ENCODE measurements around the gene MAP7. TPM values are rescaled to one million over a fixed set of nuclear protein-coding genes. Genes with fewer than 3 reads are reported as not detected.

The MAP7 gene
- total RNA-seq, 3 donors from 2014 or later (not counting 1 experiment from before 2014, with no cell fraction given): 0.14 to 0.68 (median 0.14) TPM

DNA sequence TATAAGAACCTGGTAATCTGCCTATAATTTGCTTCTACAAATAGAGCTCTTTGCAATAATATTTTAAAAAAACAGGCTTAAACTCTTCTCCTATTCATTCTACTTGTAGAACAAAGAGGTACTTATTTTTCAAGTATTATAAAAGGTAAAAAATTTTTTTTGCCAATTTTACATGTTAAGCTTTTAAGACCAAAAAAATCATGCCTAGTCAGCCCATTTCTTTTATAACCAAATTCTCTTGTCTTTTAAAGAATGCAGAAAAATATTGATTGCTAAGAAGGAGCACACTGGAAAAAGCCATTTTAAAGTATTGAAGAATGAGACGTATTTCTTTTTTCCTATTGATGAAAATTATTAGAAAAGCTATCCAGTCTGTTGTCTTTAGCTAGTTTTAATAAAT lies 206.5 kb downstream of the MAP7 start:
- ATAC-seq (no peak), DNase-seq (no peak)
- no peak overlapping the region for H3K27ac ChIP-seq (ENCODE audit: low read length)
- H3K27me3 Mint-ChIP-seq (ENCODE audit: low read depth in 2 of 2): no peaks in the 10 kb centered on the region
- H3K4me3 ChIP-seq (ENCODE audit: low read length): no peak overlapping the region
- H3K36me3 ChIP-seq (ENCODE audit: control insufficient read depth, insufficient read depth, low read length): no peaks in the 10 kb centered on the region
- 67% methylated on average over 1 of the region's 1 CpG for WGBS (ENCODE audit: insufficient coverage)
- no peaks in the 10 kb centered on the region for H3K9me3 Mint-ChIP-seq
- H3K4me1 ChIP-seq (ENCODE audit: control insufficient read depth, insufficient read depth, low read length): no peaks in the 10 kb centered on the region
- no peaks in the 10 kb centered on the region for H3K9me3 ChIP-seq (ENCODE audit: control insufficient read depth, insufficient read depth, low read length)
- TF ChIP-seq, protein P1, sequence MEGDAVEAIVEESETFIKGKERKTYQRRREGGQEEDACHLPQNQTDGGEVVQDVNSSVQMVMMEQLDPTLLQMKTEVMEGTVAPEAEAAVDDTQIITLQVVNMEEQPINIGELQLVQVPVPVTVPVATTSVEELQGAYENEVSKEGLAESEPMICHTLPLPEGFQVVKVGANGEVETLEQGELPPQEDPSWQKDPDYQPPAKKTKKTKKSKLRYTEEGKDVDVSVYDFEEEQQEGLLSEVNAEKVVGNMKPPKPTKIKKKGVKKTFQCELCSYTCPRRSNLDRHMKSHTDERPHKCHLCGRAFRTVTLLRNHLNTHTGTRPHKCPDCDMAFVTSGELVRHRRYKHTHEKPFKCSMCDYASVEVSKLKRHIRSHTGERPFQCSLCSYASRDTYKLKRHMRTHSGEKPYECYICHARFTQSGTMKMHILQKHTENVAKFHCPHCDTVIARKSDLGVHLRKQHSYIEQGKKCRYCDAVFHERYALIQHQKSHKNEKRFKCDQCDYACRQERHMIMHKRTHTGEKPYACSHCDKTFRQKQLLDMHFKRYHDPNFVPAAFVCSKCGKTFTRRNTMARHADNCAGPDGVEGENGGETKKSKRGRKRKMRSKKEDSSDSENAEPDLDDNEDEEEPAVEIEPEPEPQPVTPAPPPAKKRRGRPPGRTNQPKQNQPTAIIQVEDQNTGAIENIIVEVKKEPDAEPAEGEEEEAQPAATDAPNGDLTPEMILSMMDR (IDR thresholded peaks at IDR 0.05): no peak
- no peak overlapping the region for H3K27ac Mint-ChIP-seq
- no peak overlapping the region for H3K4me3 Mint-ChIP-seq
- intact Hi-C loops (cut with micrococcal nuclease): no loop called here
- no peaks in the 10 kb centered on the region for H3K36me3 Mint-ChIP-seq
- H3K27me3 ChIP-seq (ENCODE audit: control insufficient read depth, insufficient read depth, low read length): no peaks in the 10 kb centered on the region
- H3K4me1 Mint-ChIP-seq: no peaks in the 10 kb centered on the region

DNA sequence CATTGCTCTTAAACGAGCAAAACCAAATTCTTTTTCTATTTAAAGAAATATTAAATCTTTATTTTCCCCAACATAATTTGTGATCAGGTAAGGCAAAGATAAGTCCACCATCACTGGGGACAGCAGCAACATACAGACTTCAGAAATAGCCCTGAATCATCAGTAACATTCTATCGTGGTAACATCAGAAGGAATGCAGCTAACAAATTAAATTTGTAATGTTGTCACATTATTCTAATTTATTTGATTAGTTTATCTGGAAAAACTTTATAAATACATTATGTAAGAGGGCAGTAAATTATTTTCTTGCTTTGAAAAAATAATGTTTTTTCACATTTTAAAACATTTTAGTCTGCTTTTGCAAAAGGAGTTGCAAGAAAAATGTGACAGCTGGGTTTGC lies 206.9 kb downstream of the MAP7 start:
- H3K4me3 ChIP-seq (ENCODE audit: low read length): no peak overlapping the region

DNA sequence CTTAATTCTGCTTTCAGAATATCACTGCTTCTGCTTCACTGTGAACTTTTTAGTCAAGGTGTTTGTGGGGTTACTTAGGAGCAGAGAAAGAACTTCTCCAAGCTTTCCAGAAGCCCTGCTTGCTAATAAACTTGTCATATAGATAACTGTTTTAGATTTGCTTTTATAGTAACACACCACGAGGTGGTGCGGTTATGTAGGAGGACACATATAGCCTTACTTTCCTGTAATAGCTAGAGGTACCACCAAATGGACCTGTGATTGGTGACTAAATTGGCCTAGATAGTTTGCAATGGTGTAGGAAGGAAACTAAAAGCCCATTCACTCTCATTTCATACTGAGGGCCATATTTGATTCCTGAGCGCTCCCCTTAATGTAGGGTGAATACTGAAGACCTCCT lies 208.3 kb downstream of the MAP7 start:
- H3K4me1 ChIP-seq (ENCODE audit: control insufficient read depth, insufficient read depth, low read length): no peaks in the 10 kb centered on the region
- H3K4me3 Mint-ChIP-seq: no peak overlapping the region
- no peak overlapping the region for H3K27ac ChIP-seq (ENCODE audit: low read length)
- H3K36me3 Mint-ChIP-seq: no peaks in the 10 kb centered on the region
- no peaks in the 10 kb centered on the region for H3K9me3 Mint-ChIP-seq
- DNase-seq (no peak), ATAC-seq (no peak)
- H3K9me3 ChIP-seq (ENCODE audit: control insufficient read depth, insufficient read depth, low read length): no peaks in the 10 kb centered on the region
- TF ChIP-seq, protein P1 (IDR thresholded peaks at IDR 0.05): no peak
- no peaks in the 10 kb centered on the region for H3K4me1 Mint-ChIP-seq
- no peaks in the 10 kb centered on the region for H3K27me3 Mint-ChIP-seq (ENCODE audit: low read depth in 2 of 2)
- H3K27ac Mint-ChIP-seq: no peak overlapping the region
- H3K4me3 ChIP-seq (ENCODE audit: low read length): no peak overlapping the region
- no peaks in the 10 kb centered on the region for H3K27me3 ChIP-seq (ENCODE audit: control insufficient read depth, insufficient read depth, low read length)
- intact Hi-C loops (cut with micrococcal nuclease): no loop called here
- H3K36me3 ChIP-seq (ENCODE audit: control insufficient read depth, insufficient read depth, low read length): no peaks in the 10 kb centered on the region
- WGBS (ENCODE audit: insufficient coverage): 84% methylated on average over 3 of the region's 3 CpGs

More for the DNA sequence above, 206.9 kb downstream of the MAP7 start:
- intact Hi-C loops (cut with micrococcal nuclease): no loop called here
- no peaks in the 10 kb centered on the region for H3K9me3 ChIP-seq (ENCODE audit: control insufficient read depth, insufficient read depth, low read length)
- no peaks in the 10 kb centered on the region for H3K27me3 ChIP-seq (ENCODE audit: control insufficient read depth, insufficient read depth, low read length)
- H3K27ac ChIP-seq (ENCODE audit: low read length): no peak overlapping the region
- Mint-ChIP-seq H3K36me3 (no peaks in the 10 kb centered on the region), H3K27me3 (ENCODE audit: low read depth in 2 of 2) (no peaks in the 10 kb centered on the region), H3K4me3 (no peak overlapping the region), H3K9me3 (no peaks in the 10 kb centered on the region), H3K4me1 (no peaks in the 10 kb centered on the region), H3K27ac (no peak overlapping the region)
- WGBS (ENCODE audit: insufficient coverage): 60% methylated on average over 1 of the region's 2 CpGs
- TF ChIP-seq, protein P1 (IDR thresholded peaks at IDR 0.05): no peak
- H3K4me1 ChIP-seq (ENCODE audit: control insufficient read depth, insufficient read depth, low read length): no peaks in the 10 kb centered on the region
- ATAC-seq (no peak), DNase-seq (no peak)
- H3K36me3 ChIP-seq (ENCODE audit: control insufficient read depth, insufficient read depth, low read length): no peaks in the 10 kb centered on the region

DNA sequence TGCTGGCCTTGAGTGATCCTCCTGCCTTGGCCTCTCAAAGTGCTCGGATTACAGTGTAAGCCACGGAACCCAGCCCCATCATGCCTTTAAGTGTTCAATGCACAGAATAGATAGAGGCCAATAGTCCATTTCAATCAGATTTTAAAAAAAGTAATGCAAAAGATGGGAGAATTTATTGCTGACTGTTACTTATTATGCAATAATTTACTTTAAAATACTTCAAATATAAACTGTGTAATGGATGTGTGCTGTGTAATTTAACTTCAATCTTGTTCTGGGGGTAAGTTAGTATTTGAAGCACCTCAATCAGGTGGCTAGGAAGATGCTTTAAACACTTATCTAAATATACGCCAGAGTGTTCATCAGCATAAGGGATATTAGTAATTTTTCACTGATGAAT lies 208.9 kb downstream of the MAP7 start:
- H3K27ac ChIP-seq (ENCODE audit: low read length): no peak overlapping the region
- TF ChIP-seq, protein P1 (IDR thresholded peaks at IDR 0.05): no peak
- no peak for DNase-seq
- no peak for ATAC-seq
- intact Hi-C loops (cut with micrococcal nuclease): no loop called here
- Mint-ChIP-seq H3K36me3 (no peaks in the 10 kb centered on the region), H3K27me3 (ENCODE audit: low read depth in 2 of 2) (no peaks in the 10 kb centered on the region), H3K4me3 (no peak overlapping the region), H3K9me3 (no peaks in the 10 kb centered on the region), H3K4me1 (no peaks in the 10 kb centered on the region), H3K27ac (no peak overlapping the region)
- no peaks in the 10 kb centered on the region for H3K27me3 ChIP-seq (ENCODE audit: control insufficient read depth, insufficient read depth, low read length)
- no peaks in the 10 kb centered on the region for H3K36me3 ChIP-seq (ENCODE audit: control insufficient read depth, insufficient read depth, low read length)
- no peak overlapping the region for H3K4me3 ChIP-seq (ENCODE audit: low read length)
- no peaks in the 10 kb centered on the region for H3K9me3 ChIP-seq (ENCODE audit: control insufficient read depth, insufficient read depth, low read length)
- H3K4me1 ChIP-seq (ENCODE audit: control insufficient read depth, insufficient read depth, low read length): no peaks in the 10 kb centered on the region
- WGBS (ENCODE audit: insufficient coverage): 100% methylated on average over 3 of the region's 3 CpGs

Data from natural killer cell (primary cell).